Measurements from ENCODE around the gene PTGES3L.
"Not testable (repeated sequence)": the region's sequence is repeated elsewhere in the genome, so short reads cannot be mapped to it uniquely, and the experiment has no call there.

The PTGES3L gene

GRCh38 chr17:42919522-42920077, 60.3 kb downstream of the PTGES3L start:
- DNase-seq = not testable (repeated sequence)

DNA sequence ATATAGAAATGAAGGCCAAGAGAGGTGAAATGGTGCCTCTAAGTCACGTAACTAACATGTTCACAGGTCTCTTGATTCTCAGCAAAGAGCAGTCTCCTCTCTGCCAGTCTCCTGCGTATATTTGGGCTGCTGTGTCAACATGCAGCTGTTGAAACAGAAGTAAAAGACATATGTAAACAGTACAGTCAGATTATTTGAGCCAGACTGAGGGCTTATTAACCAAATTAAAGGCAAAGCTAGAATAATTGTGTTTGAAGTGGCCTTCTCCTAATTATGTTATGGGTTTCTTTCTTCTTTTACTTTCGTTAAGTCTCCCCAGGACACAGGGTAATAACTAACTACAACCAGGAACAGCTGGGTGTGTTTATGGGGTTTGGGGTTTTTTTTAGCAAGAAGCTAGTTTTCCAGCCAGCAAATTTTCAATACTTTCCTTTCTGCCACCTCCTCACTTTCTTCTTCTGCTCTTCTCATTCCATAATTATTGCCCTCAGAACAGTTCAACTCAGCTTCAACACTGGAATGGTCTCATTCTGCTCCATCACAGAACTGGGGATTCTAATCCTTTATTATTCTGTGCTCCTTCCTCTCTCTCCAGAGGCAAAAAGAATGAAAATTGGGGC, 60.9 kb downstream of the PTGES3L start:
- DNase-seq = peak; percentile 21
